Measurements from ENCODE around the gene SPRED1. TPM values are rescaled to one million over a fixed set of nuclear protein-coding genes. Genes with fewer than 3 reads are reported as not detected.
"Not testable (repeated sequence)": the region's sequence is repeated elsewhere in the genome, so short reads cannot be mapped to it uniquely, and the experiment has no call there.

The SPRED1 gene
- total RNA-seq, 2 donors from 2014 or later: 0.89 to 1.1 TPM

- ATAC-seq (no peak), DNase-seq (ENCODE audit: low spot score) (no peak)
- Mint-ChIP-seq H3K9me3 (no peaks in the 10 kb centered on the region), H3K36me3 (no peaks in the 10 kb centered on the region), H3K27me3 (peaks cover 10 to 17% of the 10 kb centered on the region in 2 donors), H3K27ac (no peak overlapping the region), H3K4me1 (ENCODE audit: low read depth in 2 of 2) (no peaks in the 10 kb centered on the region), H3K4me3 (no peak overlapping the region)
These were observed 31.9 kb upstream of the SPRED1 start for GRCh38 chr15:38220606-38221273.

GRCh38 chr15:38224486-38224885 is 28.1 kb upstream of the SPRED1 start:
- ATAC-seq: no peak
- H3K4me3 Mint-ChIP-seq: no peak overlapping the region
- peaks cover 1 to 5% of the 10 kb centered on the region in 2 donors for H3K27me3 Mint-ChIP-seq
- H3K4me1 Mint-ChIP-seq (ENCODE audit: low read depth in 2 of 2): no peaks in the 10 kb centered on the region
- H3K27ac Mint-ChIP-seq: no peak overlapping the region
- no peaks in the 10 kb centered on the region for H3K9me3 Mint-ChIP-seq
- DNase-seq (ENCODE audit: low spot score): no peak
- H3K36me3 Mint-ChIP-seq: no peaks in the 10 kb centered on the region

- Mint-ChIP-seq H3K4me3 (no peak overlapping the region), H3K27ac (no peak overlapping the region), H3K36me3 (no peaks in the 10 kb centered on the region), H3K27me3 (peaks cover 0 to 3% of the 10 kb centered on the region in 2 donors), H3K9me3 (no peaks in the 10 kb centered on the region), H3K4me1 (ENCODE audit: low read depth in 2 of 2) (no peaks in the 10 kb centered on the region)
- no peak for DNase-seq (ENCODE audit: low spot score)
- ATAC-seq: no peak
These were observed 27.3 kb upstream of the SPRED1 start for GRCh38 chr15:38225381-38225780.

- Mint-ChIP-seq H3K27me3 (peaks cover 0 to 3% of the 10 kb centered on the region in 2 donors), H3K27ac (no peak overlapping the region), H3K9me3 (no peaks in the 10 kb centered on the region), H3K36me3 (no peaks in the 10 kb centered on the region), H3K4me3 (no peak overlapping the region), H3K4me1 (ENCODE audit: low read depth in 2 of 2) (no peaks in the 10 kb centered on the region)
- ATAC-seq: no peak
- no peak for DNase-seq (ENCODE audit: low spot score)
These were observed 25.9 kb upstream of the SPRED1 start for GRCh38 chr15:38226608-38227266.

GRCh38 chr15:38227941-38228340 is 24.7 kb upstream of the SPRED1 start:
- no peak for DNase-seq (ENCODE audit: low spot score)
- no peak overlapping the region for H3K27ac Mint-ChIP-seq

GRCh38 chr15:38228618-38229017 is 24.0 kb upstream of the SPRED1 start:
- Mint-ChIP-seq H3K27ac (no peak overlapping the region), H3K27me3 (no peaks in the 10 kb centered on the region), H3K36me3 (no peaks in the 10 kb centered on the region), H3K4me1 (ENCODE audit: low read depth in 2 of 2) (no peaks in the 10 kb centered on the region), H3K9me3 (no peaks in the 10 kb centered on the region), H3K4me3 (no peak overlapping the region)
- ATAC-seq (no peak), DNase-seq (ENCODE audit: low spot score) (no peak)

More at GRCh38 chr15:38227941-38228340, 24.7 kb upstream of the SPRED1 start:
- H3K4me1 Mint-ChIP-seq (ENCODE audit: low read depth in 2 of 2): no peaks in the 10 kb centered on the region
- H3K27me3 Mint-ChIP-seq: peaks cover 0 to 3% of the 10 kb centered on the region in 2 donors
- no peaks in the 10 kb centered on the region for H3K36me3 Mint-ChIP-seq
- ATAC-seq: no peak
- no peaks in the 10 kb centered on the region for H3K9me3 Mint-ChIP-seq
- no peak overlapping the region for H3K4me3 Mint-ChIP-seq

GRCh38 chr15:38229705-38230310 is 22.8 kb upstream of the SPRED1 start:
- H3K4me3 Mint-ChIP-seq: no peak overlapping the region
- no peaks in the 10 kb centered on the region for H3K9me3 Mint-ChIP-seq
- DNase-seq (ENCODE audit: low spot score): no peak
- H3K27ac Mint-ChIP-seq: no peak overlapping the region
- no peaks in the 10 kb centered on the region for H3K36me3 Mint-ChIP-seq
- no peak for ATAC-seq
- peaks cover 0 to 4% of the 10 kb centered on the region in 2 donors for H3K27me3 Mint-ChIP-seq
- H3K4me1 Mint-ChIP-seq (ENCODE audit: low read depth in 2 of 2): no peaks in the 10 kb centered on the region

- H3K9me3 Mint-ChIP-seq: no peaks in the 10 kb centered on the region
- H3K27ac Mint-ChIP-seq: no peak overlapping the region
- ATAC-seq: no peak
- no peaks in the 10 kb centered on the region for H3K36me3 Mint-ChIP-seq
- no peaks in the 10 kb centered on the region for H3K4me1 Mint-ChIP-seq (ENCODE audit: low read depth in 2 of 2)
- peaks cover 0 to 4% of the 10 kb centered on the region in 2 donors for H3K27me3 Mint-ChIP-seq
- no peak overlapping the region for H3K4me3 Mint-ChIP-seq
- no peak for DNase-seq (ENCODE audit: low spot score)
These were observed 21.2 kb upstream of the SPRED1 start for GRCh38 chr15:38231436-38231835.

- peaks cover 15 to 19% of the 10 kb centered on the region in 2 donors for H3K27me3 Mint-ChIP-seq
- not testable (repeated sequence) for H3K4me3 Mint-ChIP-seq; ATAC-seq; DNase-seq (ENCODE audit: low spot score); H3K4me1 Mint-ChIP-seq (ENCODE audit: low read depth in 2 of 2); H3K36me3 Mint-ChIP-seq; H3K27ac Mint-ChIP-seq; H3K9me3 Mint-ChIP-seq
These were observed 15.6 kb upstream of the SPRED1 start for GRCh38 chr15:38237021-38237420.

- Mint-ChIP-seq H3K4me3 (no peak overlapping the region), H3K36me3 (no peaks in the 10 kb centered on the region), H3K27me3 (peaks cover 19 to 22% of the 10 kb centered on the region in 2 donors), H3K9me3 (no peaks in the 10 kb centered on the region), H3K27ac (no peak overlapping the region), H3K4me1 (ENCODE audit: low read depth in 2 of 2) (no peaks in the 10 kb centered on the region)
- ATAC-seq: no peak
- no peak for DNase-seq (ENCODE audit: low spot score)
These were observed 14.3 kb upstream of the SPRED1 start for GRCh38 chr15:38238311-38238710.

- no peak for DNase-seq (ENCODE audit: low spot score)
- no peak overlapping the region for H3K27ac Mint-ChIP-seq
- H3K4me1 Mint-ChIP-seq (ENCODE audit: low read depth in 2 of 2): no peaks in the 10 kb centered on the region
- no peak for ATAC-seq
- no peaks in the 10 kb centered on the region for H3K36me3 Mint-ChIP-seq
- H3K9me3 Mint-ChIP-seq: no peaks in the 10 kb centered on the region
- H3K4me3 Mint-ChIP-seq: no peak overlapping the region
- peaks cover 25 to 41% of the 10 kb centered on the region in 2 donors for H3K27me3 Mint-ChIP-seq
These were observed 10.6 kb upstream of the SPRED1 start for GRCh38 chr15:38242055-38242454.

- Mint-ChIP-seq H3K27me3 (peaks cover 28 to 43% of the 10 kb centered on the region in 2 donors), H3K9me3 (no peaks in the 10 kb centered on the region), H3K36me3 (no peaks in the 10 kb centered on the region), H3K27ac (no peak overlapping the region), H3K4me1 (ENCODE audit: low read depth in 2 of 2) (no peaks in the 10 kb centered on the region), H3K4me3 (no peak overlapping the region)
- ATAC-seq (no peak), DNase-seq (ENCODE audit: low spot score) (no peak)
These were observed 9.2 kb upstream of the SPRED1 start for GRCh38 chr15:38243278-38244055.

GRCh38 chr15:38247336-38247735 is 5.3 kb upstream of the SPRED1 start:
- Mint-ChIP-seq H3K27me3 (peaks cover 30 to 34% of the 10 kb centered on the region in 2 donors), H3K4me1 (ENCODE audit: low read depth in 2 of 2) (peaks cover 10 to 17% of the 10 kb centered on the region in 2 donors), H3K9me3 (no peaks in the 10 kb centered on the region), H3K4me3 (no peak overlapping the region), H3K36me3 (no peaks in the 10 kb centered on the region), H3K27ac (no peak overlapping the region)
- DNase-seq (ENCODE audit: low spot score) (no peak), ATAC-seq (no peak)

Data from natural killer cell treated with Interleukin-12 subunit alpha and Interleukin-12 subunit beta and Interleukin-15 and Interleukin-18, amount 100 ng/mL, for 72 hours (primary cell).